ENCODE measurements around the gene UGT1A8.

The UGT1A8 gene

DNA sequence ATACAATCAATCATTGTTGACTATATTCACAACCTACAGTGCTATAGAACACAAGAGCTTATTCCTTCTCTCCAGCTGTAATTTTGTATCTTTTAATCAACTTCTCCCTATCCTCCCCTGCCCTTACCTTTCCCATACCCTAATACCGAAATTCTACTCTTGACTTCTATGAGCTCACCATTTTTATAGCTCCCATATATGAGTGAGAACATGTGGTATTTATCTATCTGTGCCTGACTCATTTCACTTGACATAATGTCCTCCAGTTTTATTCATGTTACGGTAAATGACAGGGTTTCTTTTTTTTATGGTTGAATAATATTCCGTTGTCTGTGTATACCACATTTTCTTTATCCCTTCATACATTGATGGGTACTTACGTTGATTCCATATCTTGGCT lies 163.3 kb downstream of the UGT1A8 start:
- Histone ChIP-seq H3K4me3 (ENCODE audit: low read length) (no peak overlapping the region), H3K36me3 (replicated peaks; ENCODE audit: insufficient read depth, low read length) (no peaks in the 10 kb centered on the region), H3K27ac (ENCODE audit: low read length) (no peak overlapping the region), H4K20me1 (ENCODE audit: insufficient read depth, low read length) (no peaks in the 10 kb centered on the region), H2AFZ (ENCODE audit: low read length) (no peak overlapping the region), H3K9me2 (replicated peaks; ENCODE audit: insufficient read depth, low read length) (no peaks in the 10 kb centered on the region), H3K79me2 (ENCODE audit: low read length) (no peaks in the 10 kb centered on the region), H3F3A (ENCODE audit: insufficient read depth, low read length) (no peaks in the 10 kb centered on the region), H3K4me2 (ENCODE audit: low read depth, low read length) (no peak overlapping the region), H3K9me3 (replicated peaks; ENCODE audit: insufficient read depth, low read length) (no peaks in the 10 kb centered on the region), H3K4me1 (ENCODE audit: low read length) (no peaks in the 10 kb centered on the region), H3K27me3 (replicated peaks; ENCODE audit: insufficient read depth, low read length) (no peaks in the 10 kb centered on the region), H3K9ac (ENCODE audit: low read length) (no peak overlapping the region)
- TF ChIP-seq EZH2phosphoT487 (IDR thresholded peaks at IDR 0.05; ENCODE audit: low read length), result no peak
- TF ChIP-seq EZH2 (optimal IDR thresholded peaks at IDR 0.05; ENCODE audit: low read depth, low read length), result no peak
- no peak for TF ChIP-seq CTCF (IDR thresholded peaks at IDR 0.05; ENCODE audit: low read length)
- DNase-seq, result no peak

DNA sequence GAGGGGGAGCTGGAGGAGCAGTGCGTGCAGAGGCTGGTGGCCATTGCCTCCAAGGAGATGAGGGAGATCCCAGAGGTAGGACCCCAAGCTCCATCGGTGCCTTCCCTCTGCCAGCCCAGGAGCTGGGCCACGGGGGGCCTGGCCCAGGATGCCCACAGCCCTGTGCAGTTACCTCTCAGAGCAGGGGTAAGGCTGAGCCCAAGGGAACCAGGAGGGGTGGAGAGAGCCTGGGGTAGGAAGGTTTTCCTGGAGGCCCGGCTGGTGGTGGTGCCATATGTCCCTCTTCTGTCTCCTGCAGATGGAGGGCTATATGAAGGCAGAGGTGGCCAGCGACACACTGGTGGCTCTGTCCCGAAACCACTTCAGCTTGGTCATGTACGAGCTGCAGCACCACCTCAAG lies 172.1 kb downstream of the UGT1A8 start:
- H3F3A ChIP-seq (ENCODE audit: insufficient read depth, low read length), result no peaks in the 10 kb centered on the region
- no peaks in the 10 kb centered on the region for H3K9me3 ChIP-seq (replicated peaks; ENCODE audit: insufficient read depth, low read length)
- no peaks in the 10 kb centered on the region for H3K9me2 ChIP-seq (replicated peaks; ENCODE audit: insufficient read depth, low read length)
- H3K27ac ChIP-seq (ENCODE audit: low read length), result no peak overlapping the region
- no peaks in the 10 kb centered on the region for H4K20me1 ChIP-seq (ENCODE audit: insufficient read depth, low read length)
- TF ChIP-seq EZH2phosphoT487 (IDR thresholded peaks at IDR 0.05; ENCODE audit: low read length), result no peak
- TF ChIP-seq CTCF (IDR thresholded peaks at IDR 0.05; ENCODE audit: low read length), result no peak
- TF ChIP-seq EZH2 (optimal IDR thresholded peaks at IDR 0.05; ENCODE audit: low read depth, low read length), result no peak
- H3K79me2 ChIP-seq (ENCODE audit: low read length), result no peaks in the 10 kb centered on the region
- no peak overlapping the region for H2AFZ ChIP-seq (ENCODE audit: low read length)
- no peak overlapping the region for H3K4me2 ChIP-seq (ENCODE audit: low read depth, low read length)
- DNase-seq, result no peak
- H3K4me1 ChIP-seq (ENCODE audit: low read length), result no peaks in the 10 kb centered on the region
- H3K27me3 ChIP-seq (replicated peaks; ENCODE audit: insufficient read depth, low read length), result no peaks in the 10 kb centered on the region
- H3K36me3 ChIP-seq (replicated peaks; ENCODE audit: insufficient read depth, low read length), result no peaks in the 10 kb centered on the region
- H3K9ac ChIP-seq (ENCODE audit: low read length), result no peak overlapping the region
- H3K4me3 ChIP-seq (ENCODE audit: low read length), result no peak overlapping the region

DNA sequence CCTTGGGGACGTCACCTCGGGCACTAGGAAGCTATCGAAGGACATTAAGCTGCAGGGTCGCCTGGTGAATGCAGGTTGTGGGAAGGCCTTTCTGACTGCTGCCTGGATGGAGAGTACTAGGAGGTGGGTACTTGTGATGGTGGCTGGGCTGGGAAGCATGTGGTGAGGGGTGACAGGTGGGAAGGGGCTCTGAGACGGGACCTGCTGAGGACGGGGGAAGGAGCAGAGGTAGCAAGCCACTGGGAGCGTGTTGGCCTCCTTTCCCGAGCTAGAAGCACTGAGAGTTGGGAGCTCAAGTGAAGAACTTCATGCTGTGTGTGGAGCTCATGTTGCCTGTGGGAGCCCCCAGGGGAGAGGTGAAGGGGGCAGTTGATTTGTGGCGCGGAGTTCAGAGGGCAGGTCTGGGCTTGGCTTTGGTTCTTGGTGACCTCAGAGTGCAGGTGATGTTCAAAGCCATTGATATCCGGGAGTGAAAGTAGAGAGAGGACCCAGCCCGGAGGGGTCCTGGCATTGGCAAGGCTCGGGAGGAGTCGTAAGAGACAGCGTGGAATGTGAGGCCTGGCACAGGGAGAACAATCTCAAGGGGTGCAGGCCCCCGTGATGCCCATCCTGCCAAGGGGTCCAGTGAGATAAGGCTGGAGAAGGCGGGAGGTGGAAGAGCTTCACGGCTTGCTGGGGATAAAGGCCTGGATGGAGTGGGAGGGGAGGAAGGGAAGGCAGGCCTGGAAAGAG lies 173.9 kb downstream of the UGT1A8 start:
- Histone ChIP-seq H3K9me2 (replicated peaks; ENCODE audit: insufficient read depth, low read length) (no peaks in the 10 kb centered on the region), H3K27me3 (replicated peaks; ENCODE audit: insufficient read depth, low read length) (no peaks in the 10 kb centered on the region), H3K27ac (ENCODE audit: low read length) (no peak overlapping the region), H3K4me2 (ENCODE audit: low read depth, low read length) (no peak overlapping the region), H2AFZ (ENCODE audit: low read length) (no peak overlapping the region), H4K20me1 (ENCODE audit: insufficient read depth, low read length) (no peaks in the 10 kb centered on the region), H3F3A (ENCODE audit: insufficient read depth, low read length) (no peaks in the 10 kb centered on the region), H3K9me3 (replicated peaks; ENCODE audit: insufficient read depth, low read length) (no peaks in the 10 kb centered on the region), H3K79me2 (ENCODE audit: low read length) (no peaks in the 10 kb centered on the region), H3K9ac (ENCODE audit: low read length) (no peak overlapping the region), H3K4me1 (ENCODE audit: low read length) (no peaks in the 10 kb centered on the region), H3K36me3 (replicated peaks; ENCODE audit: insufficient read depth, low read length) (no peaks in the 10 kb centered on the region), H3K4me3 (ENCODE audit: low read length) (no peak overlapping the region)
- TF ChIP-seq CTCF (IDR thresholded peaks at IDR 0.05; ENCODE audit: low read length), result no peak
- TF ChIP-seq EZH2phosphoT487 (IDR thresholded peaks at IDR 0.05; ENCODE audit: low read length), result no peak
- no peak for TF ChIP-seq EZH2 (optimal IDR thresholded peaks at IDR 0.05; ENCODE audit: low read depth, low read length)
- no peak for DNase-seq
